OCI-LY7 (cell line): ENCODE measurements around the gene PDE10A. TPM values are rescaled to one million over a fixed set of nuclear protein-coding genes. Genes with fewer than 3 reads are reported as not detected.

Experiments
- BruUV-seq: library from RNA; stranded (reverse); fragments of 400-500 nt; replicated peaks from 2 replicates; lab custom pipeline; 2021; lab: Mats Ljungman, UMichigan
- CTCF ChIA-PET: fragments of 300-600 bp; sonication (Branson Sonifier 250); formaldehyde crosslinking; loops from one replicate; lab custom pipeline; 2022; ENCODE audit warnings: antibody characterized with exemption; ENCODE audit not compliant: unreplicated experiment; lab: Charles Lee
- POLR2A ChIA-PET: fragments of 300-600 bp; sonication (Branson Sonifier 250); formaldehyde crosslinking; loops from one replicate; lab custom pipeline; 2022; ENCODE audit warnings: antibody characterized with exemption; lab: Charles Lee
- DNase-seq: peaks from one replicate; pipeline ENCODE4 v3.0.0-alpha.2; 2015; ENCODE audit warnings: low spot score
- H2AFZ ChIP-seq: fragments of 200-600 bp; sonication (generic), shearing (Covaris generic); 2 replicates; pipeline ENCODE4 v1.6.1; 2014; ENCODE audit warnings: mild to moderate bottlenecking, antibody characterized with exemption, low read length, moderate library complexity
- H3K27ac ChIP-seq: fragments of 200-600 bp; sonication (generic); 2 replicates; pipeline ENCODE4 v1.5.1; 2014; ENCODE audit warnings: mixed run types, low read depth, mild to moderate bottlenecking, moderate library complexity, low read length, inconsistent platforms; ENCODE audit not compliant: poor library complexity, severe bottlenecking
- H3K36me3 ChIP-seq: fragments of 200-600 bp; sonication (generic); 2 replicates; pipeline ENCODE4 v1.6.1; 2014; ENCODE audit warnings: mild to moderate bottlenecking, antibody characterized with exemption, low read length, moderate library complexity, mixed read lengths; ENCODE audit not compliant: insufficient read depth
- H3K4me1 ChIP-seq: fragments of 200-600 bp; sonication (generic); 2 replicates; pipeline ENCODE4 v1.5.1; 2014; ENCODE audit warnings: mild to moderate bottlenecking, low read length; ENCODE audit not compliant: insufficient read depth, poor library complexity, severe bottlenecking
- H3K4me2 ChIP-seq: fragments of 200-600 bp; sonication (generic); 2 replicates; pipeline ENCODE4 v1.6.1; 2014; ENCODE audit warnings: mild to moderate bottlenecking, low read length
- H3K4me3 ChIP-seq: fragments of 200-600 bp; sonication (generic); 2 replicates; pipeline ENCODE4 v1.5.1; 2014; ENCODE audit warnings: mild to moderate bottlenecking, low read depth, low read length; ENCODE audit not compliant: poor library complexity, severe bottlenecking
- H3K79me2 ChIP-seq: fragments of 200-600 bp; sonication (generic); 2 replicates; pipeline ENCODE4 v1.6.1; 2016; ENCODE audit warnings: low read depth, mild to moderate bottlenecking, low read length, moderate library complexity, mixed read lengths; ENCODE audit not compliant: insufficient read depth
- H3K9me2 ChIP-seq: fragments of 200-600 bp; sonication (generic); 2 replicates; pipeline ENCODE4 v1.6.1; 2016; ENCODE audit warnings: mild to moderate bottlenecking, low read length, mixed read lengths; ENCODE audit not compliant: insufficient read depth
- H3K9me3 ChIP-seq: fragments of 200-600 bp; sonication (generic); 2 replicates; pipeline ENCODE4 v1.6.1; 2014; ENCODE audit warnings: mild to moderate bottlenecking, mixed run types, low read length, mixed read lengths
- H4K20me1 ChIP-seq: fragments of 200-600 bp; sonication (generic); 2 replicates; pipeline ENCODE4 v1.6.1; 2014; ENCODE audit warnings: mild to moderate bottlenecking, antibody characterized with exemption, low read length, moderate library complexity, mixed read lengths; ENCODE audit not compliant: insufficient read depth
- CTCF ChIP-seq: fragments of 200-600 bp; sonication (generic); conservative IDR thresholded peaks from 2 replicates; pipeline ENCODE4 v1.5.1; 2014; ENCODE audit warnings: mild to moderate bottlenecking, antibody characterized with exemption, low read length, moderate library complexity, mixed read lengths
- EZH2phosphoT487 ChIP-seq: fragments of 200-600 bp; sonication (generic); IDR thresholded peaks from 2 replicates; pipeline ENCODE4 v1.6.1; 2018; ENCODE audit warnings: low read depth, borderline replicate concordance, mild to moderate bottlenecking, mixed run types, antibody characterized with exemption, low read length, moderate library complexity, mixed read lengths
- intact Hi-C: fragments of 100-400 bp; cut with micrococcal nuclease; formaldehyde crosslinking; loops from one replicate; pipeline ENCODE4 v1.10.0; 2022; ENCODE audit not compliant: unreplicated experiment
- total RNA-seq, 2 experiments: library from RNA; depleted of rRNA in 1 of 2; stranded (reverse); fragments of >200 nt in 1 of 2; shearing (Covaris generic) in 1 of 2; gene quantifications; 2 replicates each; pipeline ENCODE4 v1.2.3, GENCODE V29; 2014 to 2022

PDE10A gene
- total RNA-seq, 2 experiments from 2014 or later, result not detected

DNA sequence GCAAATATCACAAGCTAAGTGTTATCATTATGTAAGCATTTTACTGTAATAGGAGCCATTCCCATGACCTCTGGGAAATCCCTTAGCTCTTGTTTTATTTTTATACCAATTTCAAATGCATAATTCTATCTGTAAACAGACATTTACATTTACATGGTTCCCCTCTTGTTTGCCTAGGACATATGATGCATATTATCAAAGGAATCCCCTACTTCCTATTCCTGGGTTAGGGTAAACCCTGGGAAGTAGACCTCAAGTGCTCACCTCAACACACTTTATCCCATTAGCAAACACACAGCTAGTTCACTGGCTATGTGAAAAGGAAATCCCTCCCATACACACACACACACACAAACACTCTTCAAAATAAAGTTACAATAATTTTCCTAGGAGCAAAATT is 27.1 kb downstream of the PDE10A start:
- Histone ChIP-seq H3K4me3 (no peak overlapping the region), H3K79me2 (no peaks in the 10 kb centered on the region), H2AFZ (no peak overlapping the region), H3K36me3 (no peaks in the 10 kb centered on the region), H3K9me2 (no peaks in the 10 kb centered on the region), H4K20me1 (no peaks in the 10 kb centered on the region), H3K4me2 (no peak overlapping the region), H3K27ac (no peak overlapping the region), H3K4me1 (no peaks in the 10 kb centered on the region), H3K9me3 (no peaks in the 10 kb centered on the region)
- intact Hi-C loops, result no loop called here
- TF ChIP-seq CTCF, result no peak
- TF ChIP-seq EZH2phosphoT487, result no peak
- ChIA-PET CTCF (interaction anchor here (0.6 kb wide), 1 partner anchor 292 kb away, joined by 3 read pairs; no protein-coding TSS in a partner anchor), POLR2A (interaction anchor here (0.6 kb wide), 1 partner anchor 12 kb away, joined by 3 read pairs; no protein-coding TSS in a partner anchor)
- no peak for DNase-seq
- no TSS peak for BruUV-seq

DNA sequence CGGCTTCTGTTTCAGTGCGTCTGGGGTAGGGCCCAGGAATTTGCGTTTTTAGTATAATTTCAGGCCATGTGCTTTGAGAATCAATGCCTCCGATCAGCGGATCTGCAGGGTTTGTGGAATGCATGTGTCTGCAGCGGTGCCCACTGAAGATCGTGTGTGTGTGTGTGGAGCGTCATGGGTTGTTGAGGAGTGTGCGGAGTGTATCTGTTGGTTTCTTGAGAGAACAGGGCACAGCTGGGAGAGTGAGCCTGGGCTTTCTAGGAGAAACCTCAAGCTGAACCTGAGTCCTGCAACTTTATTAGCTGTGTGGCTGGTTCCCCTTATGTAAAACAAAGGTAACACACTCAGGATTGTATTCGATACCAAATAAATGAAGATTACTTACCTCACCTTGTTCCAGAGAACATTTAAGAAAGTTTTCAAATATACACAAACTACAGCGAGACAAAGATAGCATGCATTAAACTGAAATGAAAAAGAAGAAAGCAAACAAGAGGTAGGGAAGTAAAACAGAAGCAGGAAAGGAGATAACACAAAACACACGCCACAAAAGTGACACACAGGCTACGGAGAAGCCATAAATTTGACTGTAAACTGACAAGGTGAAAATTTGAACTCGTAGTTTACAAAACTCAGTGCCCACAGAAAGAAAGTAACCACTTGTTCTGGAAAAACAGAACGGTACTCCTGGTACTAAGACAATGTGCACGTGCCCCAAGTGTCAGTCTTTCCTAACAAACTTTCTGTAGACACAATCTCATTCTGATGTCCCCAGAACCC is 28.8 kb downstream of the PDE10A start:
- POLR2A ChIA-PET, result no interaction called here
- intact Hi-C loops, result no loop called here
- CTCF ChIA-PET, result no interaction called here
- no TSS peak for BruUV-seq
- Histone ChIP-seq H3K4me2 (no peak overlapping the region), H3K4me3 (no peak overlapping the region), H3K36me3 (no peaks in the 10 kb centered on the region), H3K9me3 (no peaks in the 10 kb centered on the region), H2AFZ (no peak overlapping the region), H4K20me1 (no peaks in the 10 kb centered on the region), H3K9me2 (no peaks in the 10 kb centered on the region), H3K79me2 (no peaks in the 10 kb centered on the region), H3K4me1 (no peaks in the 10 kb centered on the region), H3K27ac (no peak overlapping the region)
- no peak for TF ChIP-seq EZH2phosphoT487
- no peak for TF ChIP-seq CTCF
- DNase-seq, result no peak

GRCh38 chr6:165632194-165632593 is 30.8 kb downstream of the PDE10A start:
- no peak overlapping the region for H3K27ac ChIP-seq
- CTCF ChIA-PET, result no interaction called here
- TF ChIP-seq EZH2phosphoT487, result no peak
- no peak for TF ChIP-seq CTCF
- H3K4me3 ChIP-seq, result no peak overlapping the region
- H3K9me2 ChIP-seq, result no peaks in the 10 kb centered on the region
- intact Hi-C loops, result no loop called here
- no peaks in the 10 kb centered on the region for H3K4me1 ChIP-seq
- no TSS peak for BruUV-seq
- POLR2A ChIA-PET, result interaction anchor here (1.0 kb wide), 1 partner anchor 19 kb away, joined by 4 read pairs; no protein-coding TSS in a partner anchor
- H3K36me3 ChIP-seq, result no peaks in the 10 kb centered on the region
- H3K79me2 ChIP-seq, result no peaks in the 10 kb centered on the region
- no peak for DNase-seq
- H3K4me2 ChIP-seq, result no peak overlapping the region
- no peaks in the 10 kb centered on the region for H3K9me3 ChIP-seq
- no peaks in the 10 kb centered on the region for H4K20me1 ChIP-seq
- H2AFZ ChIP-seq, result no peak overlapping the region
